K562 (cell line): Measurements from ENCODE around the gene DPH6. TPM values are rescaled to one million over a fixed set of nuclear protein-coding genes. Genes with fewer than 3 reads are reported as not detected.

Experiments used
- ATAC-seq: fragments of 200-7000 bp; cut with Tn5 transposase; 3 replicates; pipeline ENCODE4 v1.9.1; 2020; ENCODE audit warnings: moderate library complexity
- BruUV-seq: library from RNA; stranded (reverse); fragments of 400-500 nt; replicated peaks from 2 replicates; lab custom pipeline; 2021; lab: Mats Ljungman, UMichigan
- CTCF ChIA-PET: fragments of 300-600 bp; formaldehyde crosslinking; extraction: SDS; loops from one replicate; lab custom pipeline; 2021; ENCODE audit warnings: low intra/inter-chr PET ratio; lab: Yijun Ruan, JAX
- POLR2A ChIA-PET: fragments of 300-600, 350-650 bp; sonication (Branson Sonifier 250); formaldehyde crosslinking; extraction: SDS; loops from one replicate; lab custom pipeline; 2021; ENCODE audit warnings: antibody characterized with exemption, inconsistent platforms; lab: Yijun Ruan, JAX
- DNase-seq, 4 experiments: peaks; one replicate each; pipeline versions ENCODE4 v3.0.0 to v3.0.0-alpha.2; 2011 to 2018; ENCODE audit warnings: low spot score in 3 of 4, mixed read lengths in 3 of 4; ENCODE audit errors: extremely low read depth in 1 of 4
- FAIRE-seq: peaks from 2 replicates; lab custom pipeline; 2011; peaks lifted over from hg19 to GRCh38; lab: Jason Lieb, UNC
- H2AFZ ChIP-seq: 2 replicates; pipeline ENCODE4 v1.6.0; 2011; ENCODE audit warnings: low read depth, low read length, control low read depth, inconsistent platforms
- H3K27ac ChIP-seq: fragments of 200-600 bp; 3 replicates; pipeline ENCODE4 v1.8.0; 2011; ENCODE audit warnings: low read depth, mild to moderate bottlenecking, control low read depth, inconsistent platforms, low read length, moderate library complexity, mixed read lengths; ENCODE audit errors: extremely low read depth
- H3K27me3 ChIP-seq, 2 experiments: fragments of 300-600 bp in 1 of 2; 2 replicates in 1 of 2; 3 replicates in 1 of 2; pipeline versions ENCODE4 v1.6.0 to v1.8.0; 2011; ENCODE audit warnings: inconsistent platforms in 2 of 2, low read length in 2 of 2, mild to moderate bottlenecking in 1 of 2, mixed read lengths in 1 of 2, moderate library complexity in 1 of 2; ENCODE audit not compliant: control insufficient read depth in 2 of 2, insufficient read depth in 2 of 2
- H3K36me3 ChIP-seq: fragments of 300-600 bp; 3 replicates; pipeline ENCODE4 v1.8.0; 2011; ENCODE audit warnings: mild to moderate bottlenecking, low read length, inconsistent platforms; ENCODE audit not compliant: control insufficient read depth, insufficient read depth
- H3K4me1 ChIP-seq, 2 experiments: fragments of 200-600 bp in 1 of 2; replicated peaks in 1 of 2; 2 replicates in 1 of 2; 3 replicates in 1 of 2; pipeline versions ENCODE4 v1.5.1 to v1.8.0; 2011; ENCODE audit warnings: inconsistent platforms in 2 of 2, low read length in 2 of 2, mild to moderate bottlenecking in 1 of 2, mixed read lengths in 1 of 2, moderate library complexity in 1 of 2; ENCODE audit not compliant: control insufficient read depth in 2 of 2, insufficient read depth in 2 of 2
- H3K4me2 ChIP-seq: 2 replicates; pipeline ENCODE4 v1.6.1; 2011; ENCODE audit warnings: low read length, control low read depth, inconsistent platforms, mixed read lengths; ENCODE audit not compliant: insufficient read depth
- H3K4me3 ChIP-seq: fragments of 200-600 bp; sonication (generic), shearing (Covaris generic); 2 replicates; pipeline ENCODE4 v1.5.1; 2016; ENCODE audit warnings: control low read depth, inconsistent platforms
- H3K79me2 ChIP-seq: fragments of 200-600 bp; 3 replicates; pipeline ENCODE4 v1.8.0; 2011; ENCODE audit warnings: low read length, inconsistent platforms; ENCODE audit not compliant: control insufficient read depth, insufficient read depth
- H3K9ac ChIP-seq, 2 experiments: 2 replicates each; pipeline versions ENCODE4 v1.6.0 to v1.6.1; 2011; ENCODE audit warnings: low read depth in 2 of 2, low read length in 2 of 2, control low read depth in 1 of 2, inconsistent platforms in 1 of 2, mild to moderate bottlenecking in 1 of 2, mixed read lengths in 1 of 2; ENCODE audit not compliant: insufficient read depth in 1 of 2
- H3K9me1 ChIP-seq: one replicate; pipeline ENCODE4 v1.6.0; 2011; ENCODE audit warnings: inconsistent platforms, mild to moderate bottlenecking, low read length, moderate library complexity; ENCODE audit not compliant: control insufficient read depth, insufficient read depth
- H3K9me3 ChIP-seq: replicated peaks from 2 replicates; pipeline ENCODE4 v1.5.1; 2011; ENCODE audit warnings: low read depth, low read length, inconsistent platforms; ENCODE audit not compliant: control insufficient read depth, insufficient read depth
- H4K20me1 ChIP-seq: replicated peaks from 2 replicates; pipeline ENCODE4 v1.6.1; 2011; ENCODE audit warnings: low read length, inconsistent platforms, mixed read lengths; ENCODE audit not compliant: control insufficient read depth, insufficient read depth
- CEBPZ ChIP-seq: fragments of 150-350 bp; IDR thresholded peaks from 2 replicates; pipeline ENCODE4 v1.6.1; 2014; ENCODE audit warnings: low read depth, mild to moderate bottlenecking, low read length, borderline replicate concordance
- TEAD1 ChIP-seq, 2 experiments: fragments of 450-650 bp in 1 of 2; sonication (generic) in 1 of 2; formaldehyde crosslinking; IDR thresholded peaks; 2 replicates each; pipeline versions ENCODE4 v1.4.0 to v1.8.0; 2020 to 2022; ENCODE audit warnings: mild to moderate bottlenecking in 2 of 2, missing genetic modification reagents in 1 of 2
- ZNF239 ChIP-seq: fragments of 250-450 bp; sonication (Bioruptor Pico); IDR thresholded peaks from 2 replicates; pipeline ENCODE4 v1.4.0; 2020; ENCODE audit warnings: mild to moderate bottlenecking
- in situ Hi-C: fragments of 300-500 bp; cut with MboI; formaldehyde crosslinking; loops from 4 replicates; pipeline ENCODE4 v1.15.0; 2018; ENCODE audit warnings: inconsistent platforms, mixed read lengths
- intact Hi-C: fragments of 100-400 bp; cut with micrococcal nuclease; formaldehyde crosslinking; loops from 2 replicates; pipeline ENCODE4 v1.14.2; 2022
- polyA plus RNA-seq, 8 experiments: library from polyadenylated mRNA; depleted of rRNA in 4 of 8; stranded (reverse) in 5 of 8; unstranded in 3 of 8; fragments of >200 nt; fragmentation: Nextera tagmentation in 2 of 8; fragmentation: Illumina TruSeq in 1 of 8; extraction: Ambion mirVana in 2 of 8; extraction: Trizol in 1 of 8; gene quantifications; 2 replicates each; pipeline versions ENCODE4 v1.2.1 to v1.2.3, GENCODE V29; 2011 to 2014; ENCODE audit warnings: inconsistent platforms in 1 of 8, missing spikeins in 1 of 8
- total RNA-seq, 7 experiments: library from RNA; depleted of rRNA in 6 of 7; stranded (reverse); fragments of >200 nt in 6 of 7; fragmentation: Illumina TruSeq in 2 of 7; extraction: Trizol in 2 of 7; gene quantifications; 2 replicates each; pipeline versions ENCODE4 v1.2.1 to v1.2.3, GENCODE V29; 2011 to 2021; ENCODE audit warnings: low replicate concordance in 1 of 7

DPH6 gene
- total and polyA plus RNA-seq, 9 of the 15 experiments (the other 6 are each of a cell fraction or from before 2014, with no cell fraction given) = 10.1 to 69.1 (median 18.8) TPM

- Histone ChIP-seq H3K9ac (no peak overlapping the region), H4K20me1 (no peaks in the 10 kb centered on the region), H3K4me1 (no peaks in the 10 kb centered on the region), H2AFZ (no peak overlapping the region), H3K4me3 (no peak overlapping the region), H3K9me3 (no peaks in the 10 kb centered on the region), H3K9me1 (no peaks in the 10 kb centered on the region), H3K36me3 (no peaks in the 10 kb centered on the region), H3K79me2 (no peaks in the 10 kb centered on the region), H3K4me2 (no peak overlapping the region), H3K27ac (no peak overlapping the region), H3K27me3 (no peaks in the 10 kb centered on the region)
- no TSS peak for BruUV-seq
- TF ChIP-seq TEAD1 (CRISPR knock-in tag; IDR thresholded peaks at IDR 0.05) (no peak), ZNF239 (CRISPR knock-in tag) (no peak), CEBPZ (no peak)
- CTCF ChIA-PET = no interaction called here
- DNase-seq (no peak), ATAC-seq (no peak), FAIRE-seq (no peak)
- in situ Hi-C loops (no loop called here), intact Hi-C loops (no loop called here)
- POLR2A ChIA-PET = interaction anchor here (1.4 kb wide), 1 partner anchor 47 kb away, joined by 3 read pairs; no protein-coding TSS in a partner anchor
Measured at GRCh38 chr15:35374661-35375060, 171.3 kb downstream of the DPH6 start.
